Fibroblast of mammary gland (primary cell): Measurements from ENCODE around the gene JPH3.

ENCODE experiments used
- DNase-seq: peaks from one replicate; pipeline ENCODE4 v3.0.0-alpha.2; 2010; ENCODE audit warnings: low read depth
- H3K4me3 ChIP-seq: 2 replicates; pipeline ENCODE4 v1.5.1; 2011; ENCODE audit warnings: low read depth, mild to moderate bottlenecking, low read length, moderate library complexity; ENCODE audit not compliant: control insufficient read depth
- CTCF ChIP-seq: conservative IDR thresholded peaks from 2 replicates; pipeline ENCODE4 v1.5.1; 2011; ENCODE audit warnings: low read depth, low read length, inconsistent platforms; ENCODE audit not compliant: control insufficient read depth, insufficient read depth

JPH3 gene

DNA sequence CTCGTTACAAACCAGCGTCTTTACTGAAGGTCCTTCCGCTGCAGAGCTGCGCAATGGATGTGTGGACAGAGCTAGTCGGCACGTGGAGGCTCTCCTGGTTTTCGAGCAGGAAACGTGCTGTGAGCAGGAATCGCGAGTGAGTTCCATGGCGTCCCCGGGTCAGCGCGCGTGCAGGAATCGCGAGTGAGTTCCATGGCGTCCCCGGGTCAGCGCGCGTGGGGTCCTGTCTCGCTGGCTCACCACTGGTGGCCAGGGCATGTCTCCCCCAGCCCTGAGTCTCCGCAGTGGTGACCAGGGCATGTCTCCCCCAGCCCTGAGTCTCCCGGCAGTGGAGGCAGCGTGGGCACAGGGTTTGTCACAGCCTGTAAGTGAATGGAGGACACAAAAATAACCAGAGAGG, 100.8 kb downstream of the JPH3 start:
- no peak for DNase-seq
- no peak overlapping the region for H3K4me3 ChIP-seq
- TF ChIP-seq CTCF, result no peak

DNA sequence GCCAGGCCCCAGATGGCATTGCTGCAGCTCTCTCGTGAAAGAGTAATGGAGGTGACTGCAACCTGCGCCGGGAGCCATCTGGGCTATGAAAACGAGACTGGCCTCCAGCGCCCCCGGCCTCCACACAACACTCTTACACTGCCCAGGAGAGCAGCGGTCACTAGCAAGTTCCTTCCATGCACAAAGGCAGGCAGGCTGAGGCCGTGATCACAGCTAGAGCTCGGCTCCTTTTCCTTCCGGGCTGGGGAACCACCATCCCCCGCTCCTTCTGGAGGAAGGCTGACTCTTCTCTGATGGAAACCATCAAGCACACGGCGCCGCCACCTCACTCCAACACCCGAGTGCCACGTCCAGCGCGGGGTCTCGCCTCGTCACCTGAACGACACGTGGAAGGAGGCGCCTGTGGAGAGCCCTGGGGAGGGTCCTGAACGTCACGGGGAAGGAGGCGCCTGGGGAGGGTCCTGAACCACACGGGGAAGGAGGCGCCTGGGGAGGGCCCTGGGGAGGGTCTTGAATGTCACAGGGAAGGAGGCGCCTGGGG, 101.6 kb downstream of the JPH3 start:
- no peak overlapping the region for H3K4me3 ChIP-seq
- DNase-seq, result no peak
- no peak for TF ChIP-seq CTCF

DNA sequence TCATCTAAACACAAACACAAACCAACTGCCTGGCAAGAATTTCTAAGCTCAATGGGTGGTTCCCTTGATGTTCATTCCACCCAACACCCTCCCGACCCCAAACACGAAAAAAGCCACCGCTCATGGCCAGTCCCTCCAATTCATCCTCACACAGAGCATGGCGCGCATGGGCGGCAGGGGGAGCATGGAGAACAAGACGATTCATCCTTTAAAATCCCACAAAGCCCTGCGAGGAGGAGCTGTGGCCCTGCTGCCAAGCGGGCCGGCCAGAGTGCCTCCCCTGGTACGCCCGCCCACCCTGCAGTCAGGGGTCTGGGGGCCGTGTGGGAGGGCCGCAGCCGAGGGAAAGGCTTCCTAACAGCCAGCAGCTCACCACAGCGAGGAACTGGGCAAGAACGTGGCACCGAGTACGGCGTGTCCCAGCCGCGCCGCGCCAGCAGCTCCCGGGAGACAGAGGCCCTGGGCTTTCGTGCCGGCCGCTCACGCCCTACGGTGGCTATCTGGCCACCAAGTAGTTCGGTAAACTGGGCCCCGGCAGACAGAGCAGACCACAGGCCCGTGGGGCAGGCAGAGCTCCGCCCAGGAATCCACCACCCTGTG, 102.5 kb downstream of the JPH3 start:
- no peak for DNase-seq
- no peak for TF ChIP-seq CTCF
- no peak overlapping the region for H3K4me3 ChIP-seq

GRCh38 chr16:87705771-87706277, 103.5 kb downstream of the JPH3 start:
- no peak for DNase-seq
- no peak for TF ChIP-seq CTCF
- H3K4me3 ChIP-seq, result no peak overlapping the region

DNA sequence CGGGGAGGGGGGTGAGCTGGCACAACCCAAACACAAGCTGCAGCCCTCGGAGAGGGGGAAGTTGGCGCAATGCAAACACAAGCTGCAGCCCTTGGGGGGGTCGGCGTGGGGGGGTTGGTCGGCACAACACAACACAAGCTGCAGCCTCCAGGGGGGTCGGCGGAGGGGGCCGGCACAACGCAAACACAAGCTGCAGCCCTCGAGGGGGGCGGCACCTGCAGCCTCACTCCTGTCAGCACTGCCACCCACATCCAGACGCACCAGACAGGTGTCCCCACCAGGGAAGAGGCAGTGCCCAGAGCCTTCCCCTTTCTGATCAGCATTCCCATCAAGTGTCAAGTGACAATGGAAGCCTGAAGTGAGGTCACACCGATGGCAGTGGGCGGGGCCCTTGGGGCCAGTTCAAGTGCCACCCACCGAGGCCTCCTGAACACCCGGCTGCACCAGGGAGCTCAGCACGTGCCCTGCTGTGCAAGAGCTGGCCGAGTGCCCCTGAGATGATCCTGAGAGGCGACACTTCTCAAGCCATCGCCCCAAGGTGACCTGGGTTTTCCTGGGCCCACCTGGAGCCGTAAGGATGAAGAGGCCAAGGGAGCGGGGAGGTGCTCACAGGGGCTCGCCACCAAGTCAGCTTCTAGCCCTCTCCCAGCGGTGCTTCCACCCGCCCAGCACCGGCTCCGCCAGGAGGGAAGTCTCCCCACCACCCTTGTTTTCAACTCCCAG, 104.1 kb downstream of the JPH3 start:
- DNase-seq, result no peak

GRCh38 chr16:87707097-87707496, 104.8 kb downstream of the JPH3 start:
- DNase-seq, result no peak
- no peak overlapping the region for H3K4me3 ChIP-seq
- TF ChIP-seq CTCF, result no peak

More for the DNA sequence above, 104.1 kb downstream of the JPH3 start:
- no peak overlapping the region for H3K4me3 ChIP-seq
- TF ChIP-seq CTCF, result no peak
